Tibial nerve (tissue), 4 donors: ENCODE measurements around the gene TMEM204. TPM values are rescaled to one million over a fixed set of nuclear protein-coding genes. Genes with fewer than 3 reads are reported as not detected.

Experiments used
- DNase-seq, 2 donors: peaks; one replicate each; pipeline ENCODE4 v3.0.0-alpha.2; 2019; ENCODE audit warnings: low spot score in 2 of 2
- H3K27ac ChIP-seq, 4 donors: fragments of 200-600 bp; sonication (generic) in 3 of 4; one replicate each; pipeline ENCODE4 v1.5.1; 2017 to 2019; ENCODE audit warnings: mild to moderate bottlenecking in 1 of 4
- H3K27me3 ChIP-seq, 2 donors: fragments of 200-600 bp; sonication (generic) in 1 of 2; one replicate each; pipeline versions ENCODE4 v1.5.1 to v1.6.0; 2017 to 2019
- H3K36me3 ChIP-seq, 3 donors: fragments of 200-600 bp; sonication (generic); one replicate each; pipeline ENCODE4 v1.5.1; 2018 to 2019
- H3K4me1 ChIP-seq, 4 donors: fragments of 200-600 bp; sonication (generic) in 3 of 4; one replicate each; pipeline ENCODE4 v1.5.1; 2017 to 2019
- H3K4me3 ChIP-seq, 4 donors: fragments of 200-600 bp; sonication (generic) in 3 of 4; one replicate each; pipeline ENCODE4 v1.5.1; 2017 to 2019; ENCODE audit warnings: mild to moderate bottlenecking in 1 of 4, moderate library complexity in 1 of 4
- H3K9me3 ChIP-seq, 4 donors: fragments of 200-600 bp; sonication (generic) in 3 of 4; one replicate each; pipeline ENCODE4 v1.5.1; 2017 to 2019
- CTCF ChIP-seq, 5 experiments: fragments of 200-600 bp in 3 of 5; fragments of 450-650 bp in 2 of 5; sonication (generic) in 3 of 5; IDR thresholded peaks; one replicate each; pipeline ENCODE4 v1.5.1; 2016 to 2019; ENCODE audit warnings: antibody characterized with exemption in 5 of 5, mild to moderate bottlenecking in 3 of 5, moderate library complexity in 2 of 5
- EP300 ChIP-seq, 2 donors: sonication (generic); formaldehyde crosslinking; IDR thresholded peaks; one replicate each; pipeline ENCODE4 v1.6.1; 2017; ENCODE audit warnings: antibody characterized with exemption in 2 of 2, mild to moderate bottlenecking in 1 of 2
- POLR2A ChIP-seq, 2 donors: fragments of 450-650 bp; IDR thresholded peaks; one replicate each; pipeline ENCODE4 v1.6.1; 2017; ENCODE audit warnings: antibody characterized with exemption in 2 of 2, mild to moderate bottlenecking in 2 of 2, moderate library complexity in 2 of 2
- WGBS, 2 donors: methylation state at CpG; one replicate each; pipeline ENCODE4 v1.1.5; 2018; 5-methylcytosine and 5-hydroxymethylcytosine counted together
- total RNA-seq, 4 donors: library from RNA; depleted of rRNA; stranded (reverse); fragments of >200 nt; gene quantifications; one replicate each; pipeline ENCODE4 v1.1.0, GENCODE V29; 2016

Gene TMEM204
- total RNA-seq, 4 donors from 2014 or later, result 46.3 to 53.7 (median 48.9) TPM

GRCh38 chr16:1499756-1500464 is 33.6 kb upstream of the TMEM204 start:
- H3K4me1 ChIP-seq, result peaks cover 0 to 3% (median 0%) of the 10 kb centered on the region in 4 donors
- 88 to 90% methylated on average over 20 to 21 of the region's 36 CpGs for WGBS, 2 donors
- no peak for DNase-seq
- TF ChIP-seq POLR2A (IDR thresholded peaks at IDR 0.05), result no peak
- no peak for TF ChIP-seq EP300 (IDR thresholded peaks at IDR 0.05)
- TF ChIP-seq CTCF (IDR thresholded peaks at IDR 0.05), result no peak
- peaks cover 0 to 97% (median 25%) of the 10 kb centered on the region in 3 donors for H3K36me3 ChIP-seq
- no peak overlapping the region for H3K27ac ChIP-seq
- H3K9me3 ChIP-seq, result no peaks in the 10 kb centered on the region
- no peaks in the 10 kb centered on the region for H3K27me3 ChIP-seq
- no peak overlapping the region for H3K4me3 ChIP-seq

DNA sequence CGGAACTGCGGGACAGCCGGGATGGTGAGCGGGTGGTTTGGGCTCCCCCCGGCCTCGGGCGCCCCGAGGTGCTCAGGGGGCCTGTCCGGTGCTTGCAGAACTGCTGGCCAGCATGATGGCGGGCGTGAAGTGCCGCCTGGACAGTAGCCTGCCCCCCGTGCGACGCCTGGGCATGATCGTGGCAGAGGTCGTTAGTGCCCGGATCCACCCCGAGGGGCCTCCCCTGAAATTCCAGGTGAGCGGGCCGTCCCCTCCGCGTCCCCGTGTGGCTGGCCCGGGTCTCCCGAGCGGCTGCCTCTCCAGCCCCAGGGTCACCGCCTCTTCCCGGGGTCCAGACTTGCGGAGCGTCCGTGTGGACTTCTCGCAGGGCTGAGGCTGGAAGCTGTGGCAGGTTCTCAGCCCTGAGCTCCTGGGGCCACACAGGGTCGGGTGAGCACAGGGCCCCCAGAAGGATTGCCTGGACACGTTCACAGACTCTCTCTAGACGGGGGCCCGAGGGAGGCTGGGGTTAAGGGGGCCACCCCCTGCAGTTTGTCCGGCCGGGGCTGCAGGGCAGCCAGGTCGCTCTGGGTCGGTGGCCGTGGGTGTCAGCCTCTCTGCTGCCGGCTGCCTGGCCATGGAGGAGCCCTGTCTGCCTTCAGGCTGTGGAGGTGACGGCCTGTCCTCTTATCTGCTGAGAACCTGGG is 32.9 kb upstream of the TMEM204 start:
- TF ChIP-seq CTCF (IDR thresholded peaks at IDR 0.05), result no peak
- TF ChIP-seq POLR2A (IDR thresholded peaks at IDR 0.05), result no peak
- no peak for TF ChIP-seq EP300 (IDR thresholded peaks at IDR 0.05)
- no peak for DNase-seq
- H3K27ac ChIP-seq, result no peak overlapping the region
- H3K4me3 ChIP-seq, result no peak overlapping the region
- WGBS, 2 donors, result 87 to 98% methylated on average over 8 to 36 of the region's 44 CpGs
- no peaks in the 10 kb centered on the region for H3K9me3 ChIP-seq
- H3K27me3 ChIP-seq, result no peaks in the 10 kb centered on the region
- H3K4me1 ChIP-seq, result no peaks in the 10 kb centered on the region
- H3K36me3 ChIP-seq, result peaks cover 0 to 97% (median 25%) of the 10 kb centered on the region in 3 donors

GRCh38 chr16:1501630-1502029 is 31.8 kb upstream of the TMEM204 start:
- H3K36me3 ChIP-seq, result peaks cover 0 to 97% (median 25%) of the 10 kb centered on the region in 3 donors
- DNase-seq, result no peak
- 94 to 96% methylated on average over 17 to 21 of the region's 23 CpGs for WGBS, 2 donors

DNA sequence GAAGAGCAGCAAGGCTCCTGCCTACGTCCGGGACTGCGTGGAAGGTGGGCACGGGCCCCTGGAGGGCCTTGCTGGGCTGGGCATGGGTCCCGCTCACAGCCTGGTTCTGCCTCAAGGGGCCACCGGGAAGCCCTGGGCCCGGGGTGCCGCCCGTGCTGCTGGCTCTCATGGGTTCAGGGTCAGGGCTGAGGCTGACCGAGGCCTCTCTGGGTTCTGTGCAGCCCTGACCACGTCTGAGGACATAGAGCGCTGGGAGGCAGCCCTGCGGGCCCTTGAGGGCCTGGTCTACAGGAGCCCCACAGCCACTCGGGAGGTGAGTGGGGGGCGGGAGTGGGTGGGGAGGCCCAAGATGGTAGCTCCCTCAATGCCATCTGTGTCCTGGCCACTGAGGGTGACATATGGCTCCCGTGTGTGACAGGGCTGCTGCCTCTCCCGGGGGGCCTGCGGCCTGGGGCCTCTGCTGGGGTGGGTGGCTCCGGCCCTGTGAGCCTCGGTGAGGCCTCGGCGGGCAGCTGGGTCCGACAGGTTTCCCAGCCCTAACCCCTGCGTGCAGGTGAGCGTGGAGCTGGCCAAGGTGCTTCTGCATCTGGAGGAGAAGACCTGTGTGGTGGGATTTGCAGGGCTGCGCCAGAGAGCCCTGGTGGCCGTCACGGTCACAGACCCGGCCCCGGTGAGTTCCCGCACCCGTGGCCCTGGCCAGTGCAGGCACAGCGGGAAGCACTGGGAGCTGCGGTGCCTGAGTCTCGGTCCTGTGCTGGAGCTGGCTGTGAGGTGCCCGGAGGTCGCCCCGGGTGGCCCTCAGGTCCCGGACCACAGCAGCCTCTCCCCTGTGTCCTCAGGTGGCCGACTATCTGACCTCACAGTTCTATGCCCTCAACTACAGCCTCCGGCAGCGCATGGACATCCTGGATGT is 31.1 kb upstream of the TMEM204 start:
- DNase-seq, result no peak
- Histone ChIP-seq H3K27me3 (no peaks in the 10 kb centered on the region), H3K36me3 (peaks cover 0 to 97% (median 25%) of the 10 kb centered on the region in 3 donors), H3K9me3 (no peaks in the 10 kb centered on the region), H3K4me3 (no peak overlapping the region), H3K4me1 (no peaks in the 10 kb centered on the region), H3K27ac (no peak overlapping the region)
- WGBS, 2 donors, result 97 to 98% methylated on average over 25 to 26 of the region's 42 CpGs
- no peak for TF ChIP-seq POLR2A (IDR thresholded peaks at IDR 0.05)
- TF ChIP-seq CTCF (IDR thresholded peaks at IDR 0.05), result no peak
- no peak for TF ChIP-seq EP300 (IDR thresholded peaks at IDR 0.05)

More at GRCh38 chr16:1501630-1502029, 31.8 kb upstream of the TMEM204 start:
- no peak overlapping the region for H3K27ac ChIP-seq
- no peak overlapping the region for H3K4me3 ChIP-seq
- no peaks in the 10 kb centered on the region for H3K9me3 ChIP-seq
- H3K4me1 ChIP-seq, result no peaks in the 10 kb centered on the region
- TF ChIP-seq CTCF (IDR thresholded peaks at IDR 0.05) (no peak), POLR2A (IDR thresholded peaks at IDR 0.05) (no peak), EP300 (IDR thresholded peaks at IDR 0.05) (no peak)
- H3K27me3 ChIP-seq, result no peaks in the 10 kb centered on the region
